KOPT-K1 (cell line): ENCODE data around the gene SKIDA1.

Source experiments
- H3K27ac ChIP-seq: fragments of 200-600 bp; sonication (generic); 2 replicates; pipeline ENCODE4 v1.5.1; 2016; ENCODE audit warnings: antibody characterized with exemption, mild to moderate bottlenecking, low read depth, low read length; ENCODE audit not compliant: poor library complexity, severe bottlenecking
- H3K36me3 ChIP-seq: fragments of 200-600 bp; sonication (generic); 2 replicates; pipeline ENCODE4 v1.5.1; 2017; ENCODE audit warnings: antibody characterized with exemption, mild to moderate bottlenecking, low read length, moderate library complexity; ENCODE audit not compliant: insufficient read depth
- H3K9me3 ChIP-seq: fragments of 200-600 bp; sonication (generic); 2 replicates; pipeline ENCODE4 v1.5.1; 2017; ENCODE audit warnings: antibody characterized with exemption, low read length, mild to moderate bottlenecking; ENCODE audit not compliant: insufficient read depth, poor library complexity, severe bottlenecking

SKIDA1 gene

GRCh38 chr10:21533467-21534279, 8.2 kb upstream of the SKIDA1 start, which contains the start of gene MLLT10:
Gene MLLT10 (plus strand): TSS chr10:21534232. CDS start chr10:21534645, 413 bp downstream.
- Histone ChIP-seq H3K27ac (peak within 1 kb of the TSS; percentile 93), H3K9me3 (no peaks in the 10 kb centered on the region), H3K36me3 (peaks cover 24% of the 10 kb centered on the region)

GRCh38 chr10:21532694-21533466, 7.4 kb upstream of the SKIDA1 start:
- Histone ChIP-seq H3K36me3 (peaks cover 16% of the 10 kb centered on the region), H3K27ac (peak overlapping the region; percentile 93), H3K9me3 (no peaks in the 10 kb centered on the region)

GRCh38 chr10:21531164-21531563, 5.7 kb upstream of the SKIDA1 start:
- Histone ChIP-seq H3K27ac (no peak overlapping the region), H3K9me3 (no peaks in the 10 kb centered on the region), H3K36me3 (no peaks in the 10 kb centered on the region)

- H3K36me3 ChIP-seq: no peaks in the 10 kb centered on the region
- H3K27ac ChIP-seq: no peak overlapping the region
- H3K9me3 ChIP-seq: no peaks in the 10 kb centered on the region
These were observed 5.2 kb upstream of the SKIDA1 start for GRCh38 chr10:21530641-21531040.

- H3K9me3 ChIP-seq: no peaks in the 10 kb centered on the region
- H3K36me3 ChIP-seq: no peaks in the 10 kb centered on the region
- no peak overlapping the region for H3K27ac ChIP-seq
These were observed 4.7 kb upstream of the SKIDA1 start for GRCh38 chr10:21530168-21530567.

- Histone ChIP-seq H3K9me3 (no peaks in the 10 kb centered on the region), H3K27ac (no peak overlapping the region), H3K36me3 (no peaks in the 10 kb centered on the region)
These were observed 3.8 kb upstream of the SKIDA1 start for GRCh38 chr10:21529032-21529910.

- H3K9me3 ChIP-seq: no peaks in the 10 kb centered on the region
- H3K36me3 ChIP-seq: no peaks in the 10 kb centered on the region
- H3K27ac ChIP-seq: no peak overlapping the region
These were observed 3.0 kb upstream of the SKIDA1 start for GRCh38 chr10:21528236-21529031.

- Histone ChIP-seq H3K27ac (peak overlapping the region; percentile 92), H3K36me3 (no peaks in the 10 kb centered on the region), H3K9me3 (no peaks in the 10 kb centered on the region)
These were observed 2.2 kb upstream of the SKIDA1 start for GRCh38 chr10:21527598-21528235.

- H3K9me3 ChIP-seq: no peaks in the 10 kb centered on the region
- no peaks in the 10 kb centered on the region for H3K36me3 ChIP-seq
- H3K27ac ChIP-seq: peak overlapping the region; percentile 92
These were observed 1.5 kb upstream of the SKIDA1 start for GRCh38 chr10:21526860-21527597.

GRCh38 chr10:21526188-21526859, 842 bp upstream of the SKIDA1 start:
- no peaks in the 10 kb centered on the region for H3K9me3 ChIP-seq
- H3K27ac ChIP-seq: peak overlapping the region; percentile 92
- H3K36me3 ChIP-seq: no peaks in the 10 kb centered on the region

- no peaks in the 10 kb centered on the region for H3K36me3 ChIP-seq
- peak overlapping the region; percentile 92 for H3K27ac ChIP-seq
- no peaks in the 10 kb centered on the region for H3K9me3 ChIP-seq
These were observed 736 bp downstream of the SKIDA1 start for GRCh38 chr10:21524526-21525366.

- H3K36me3 ChIP-seq: no peaks in the 10 kb centered on the region
- H3K27ac ChIP-seq: no peak overlapping the region
- H3K9me3 ChIP-seq: no peaks in the 10 kb centered on the region
These were observed 1.4 kb downstream of the SKIDA1 start for GRCh38 chr10:21524131-21524525.
